Glutamatergic neuron (in vitro differentiated cells): ENCODE measurements around the gene APBA2. TPM values are rescaled to one million over a fixed set of nuclear protein-coding genes. Genes with fewer than 3 reads are reported as not detected.

Source experiments
- DNase-seq: peaks from one replicate; pipeline ENCODE4 v3.0.0; 2022
- H3K27ac Mint-ChIP-seq: one replicate; pipeline ENCODE4 v1.8.0; 2020; ENCODE audit warnings: mild to moderate bottlenecking, mixed read lengths, inconsistent platforms; ENCODE audit not compliant: unreplicated experiment
- H3K27me3 Mint-ChIP-seq: one replicate; pipeline ENCODE4 v1.8.0; 2020; ENCODE audit warnings: mild to moderate bottlenecking, moderate library complexity, mixed read lengths, inconsistent platforms; ENCODE audit not compliant: unreplicated experiment
- H3K36me3 Mint-ChIP-seq: one replicate; pipeline ENCODE4 v1.8.0; 2020; ENCODE audit warnings: mild to moderate bottlenecking, mixed read lengths, inconsistent platforms; ENCODE audit not compliant: unreplicated experiment
- H3K4me1 Mint-ChIP-seq: one replicate; pipeline ENCODE4 v1.8.0; 2020; ENCODE audit warnings: mild to moderate bottlenecking, low read depth, mixed read lengths, inconsistent platforms; ENCODE audit not compliant: unreplicated experiment
- H3K4me3 Mint-ChIP-seq: one replicate; pipeline ENCODE4 v1.8.0; 2020; ENCODE audit warnings: mild to moderate bottlenecking, mixed read lengths, inconsistent platforms; ENCODE audit not compliant: unreplicated experiment
- H3K9me3 Mint-ChIP-seq: one replicate; pipeline ENCODE4 v1.8.0; 2020; ENCODE audit warnings: mild to moderate bottlenecking, moderate library complexity, mixed read lengths, inconsistent platforms; ENCODE audit not compliant: unreplicated experiment
- CTCF ChIP-seq: fragments of 200-600 bp; sonication (generic); IDR thresholded peaks from one replicate; pipeline ENCODE4 v1.5.0; 2021; ENCODE audit not compliant: partially characterized antibody, unreplicated experiment
- total RNA-seq: library from RNA; stranded (reverse); fragmentation: NEBNext Ultra II Directional; extraction: Animal tissue kit (Norgen Biotek cat#: 25700); gene quantifications from one replicate; pipeline ENCODE4 v1.2.1, GENCODE V29; 2021; ENCODE audit not compliant: unreplicated experiment

APBA2 gene
- total RNA-seq, 1 donor from 2014 or later: 166 TPM

DNA sequence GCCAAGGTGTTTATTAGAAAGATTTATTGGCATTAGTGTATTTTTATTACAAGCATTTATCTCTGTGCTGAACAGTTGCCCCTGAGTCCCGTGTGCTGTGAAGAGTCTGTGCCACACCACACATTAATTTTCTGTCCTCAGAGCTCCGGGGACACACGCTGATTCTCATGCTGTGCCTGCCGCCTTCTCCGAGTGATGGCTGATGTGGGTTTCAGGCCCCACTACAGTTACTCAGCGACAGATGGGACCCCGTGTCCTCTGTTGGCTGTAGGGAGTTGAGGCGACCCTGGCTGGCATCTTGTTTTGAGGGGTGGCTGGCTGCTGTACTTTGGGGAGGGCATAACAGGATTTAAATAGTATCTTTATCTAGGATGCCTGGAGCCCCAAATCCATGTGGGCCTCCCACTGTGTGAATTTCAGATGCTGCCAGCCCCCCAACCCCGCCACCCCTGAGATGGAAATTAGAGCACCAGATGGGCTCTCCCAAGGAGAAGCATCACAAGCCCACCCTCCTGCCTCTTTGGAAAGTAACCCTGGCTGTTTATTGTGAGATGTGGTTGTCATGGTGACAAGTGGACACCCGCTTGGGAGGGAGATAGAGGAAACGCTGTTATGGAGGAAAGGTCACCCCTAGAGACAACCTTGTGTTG lies 185.6 kb downstream of the APBA2 start:
- peaks cover 55% of the 10 kb centered on the region for H3K4me1 Mint-ChIP-seq
- DNase-seq: no peak
- peaks cover 14% of the 10 kb centered on the region for H3K27me3 Mint-ChIP-seq
- TF ChIP-seq CTCF: no peak
- H3K36me3 Mint-ChIP-seq: no peaks in the 10 kb centered on the region
- H3K27ac Mint-ChIP-seq: peak overlapping the region; percentile 90
- peak overlapping the region; percentile 10 for H3K4me3 Mint-ChIP-seq
- H3K9me3 Mint-ChIP-seq: peaks cover 12% of the 10 kb centered on the region

GRCh38 chr15:29071882-29072273 lies 186.1 kb downstream of the APBA2 start:
- Mint-ChIP-seq H3K27ac (peak overlapping the region; percentile 90), H3K4me1 (peaks cover 50% of the 10 kb centered on the region), H3K4me3 (peak overlapping the region; percentile 61), H3K36me3 (no peaks in the 10 kb centered on the region), H3K9me3 (peaks cover 10% of the 10 kb centered on the region), H3K27me3 (peaks cover 12% of the 10 kb centered on the region)
- DNase-seq: no peak
- TF ChIP-seq CTCF: no peak

DNA sequence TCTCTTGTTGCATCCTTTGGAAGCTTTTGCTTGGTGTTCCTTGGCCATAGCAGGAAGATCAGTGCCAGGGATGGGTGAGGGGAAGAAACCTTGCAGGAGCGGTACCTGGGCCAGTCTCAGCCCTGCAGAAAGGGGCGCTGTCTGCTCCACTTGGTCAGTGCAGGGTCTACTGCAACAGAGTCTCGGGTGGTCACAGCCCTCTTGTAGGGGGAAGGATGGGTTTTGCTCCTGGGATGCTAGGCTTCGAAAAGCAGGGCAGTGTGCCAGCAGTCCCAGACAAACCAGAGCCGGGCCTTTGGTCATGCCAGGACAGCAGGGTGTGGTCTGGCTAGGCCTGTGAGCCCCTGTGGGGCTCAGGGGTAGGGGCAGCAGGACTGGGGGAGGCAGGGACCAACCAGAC lies 186.7 kb downstream of the APBA2 start:
- Mint-ChIP-seq H3K36me3 (no peaks in the 10 kb centered on the region), H3K9me3 (peaks cover 9% of the 10 kb centered on the region), H3K27ac (peak overlapping the region; percentile 90), H3K4me3 (peak overlapping the region; percentile 61), H3K27me3 (peaks cover 12% of the 10 kb centered on the region), H3K4me1 (peaks cover 44% of the 10 kb centered on the region)
- no peak for DNase-seq
- TF ChIP-seq CTCF: no peak

DNA sequence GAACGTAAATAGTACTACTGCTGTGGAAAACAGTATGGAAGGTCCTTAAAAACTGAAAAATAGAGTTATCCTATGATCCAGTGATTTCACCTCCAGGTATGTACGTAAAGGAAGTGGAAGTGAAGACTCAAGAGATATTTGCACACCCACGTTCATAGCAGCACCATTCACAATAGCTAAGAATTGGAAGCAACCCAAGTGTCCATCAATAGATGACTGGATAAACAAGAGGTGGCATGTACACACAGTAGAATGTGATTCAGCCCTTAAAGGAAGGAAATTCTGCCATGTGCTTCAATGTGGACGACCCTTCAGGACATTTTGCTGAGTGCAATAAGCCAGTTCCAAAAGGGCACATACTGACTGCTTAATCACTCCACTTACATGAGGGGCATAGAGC lies 188.3 kb downstream of the APBA2 start:
- no peak overlapping the region for H3K27ac Mint-ChIP-seq
- TF ChIP-seq CTCF: no peak

GRCh38 chr15:29078541-29078940 lies 192.8 kb downstream of the APBA2 start:
- no peak for DNase-seq
- no peak for TF ChIP-seq CTCF
- H3K9me3 Mint-ChIP-seq: peaks cover 3% of the 10 kb centered on the region
- H3K4me3 Mint-ChIP-seq: no peak overlapping the region
- H3K36me3 Mint-ChIP-seq: no peaks in the 10 kb centered on the region
- H3K27me3 Mint-ChIP-seq: peaks cover 3% of the 10 kb centered on the region
- H3K4me1 Mint-ChIP-seq: peaks cover 1% of the 10 kb centered on the region
- no peak overlapping the region for H3K27ac Mint-ChIP-seq

More for the DNA sequence above, 188.3 kb downstream of the APBA2 start:
- H3K4me3 Mint-ChIP-seq: no peak overlapping the region
- DNase-seq: no peak
- H3K27me3 Mint-ChIP-seq: peaks cover 16% of the 10 kb centered on the region
- H3K9me3 Mint-ChIP-seq: peaks cover 7% of the 10 kb centered on the region
- no peaks in the 10 kb centered on the region for H3K36me3 Mint-ChIP-seq
- peaks cover 32% of the 10 kb centered on the region for H3K4me1 Mint-ChIP-seq
